GM23338 (cell line): Measurements from ENCODE around the gene CACNA2D2.

Source experiments
- CREB1 ChIP-seq: fragments of 250-450 bp; sonication (Bioruptor Pico); IDR thresholded peaks from 2 replicates; pipeline ENCODE4 v1.5.0; 2020; ENCODE audit warnings: low read depth, mild to moderate bottlenecking, moderate library complexity
- CTCF ChIP-seq, 2 experiments: fragments of 200-600 bp in 1 of 2; sonication (generic) in 1 of 2; conservative IDR thresholded peaks; 2 replicates each; pipeline versions ENCODE4 v1.5.1 to v1.6.1; 2016 to 2017; ENCODE audit warnings: antibody characterized with exemption in 2 of 2, low read depth in 2 of 2, mild to moderate bottlenecking in 2 of 2, moderate library complexity in 1 of 2
- ETS1 ChIP-seq: IDR thresholded peaks from 2 replicates; pipeline ENCODE4 v1.6.1; 2016; ENCODE audit warnings: antibody characterized with exemption
- EZH2 ChIP-seq: fragments of 200-600 bp; sonication (generic); IDR thresholded peaks from one replicate; pipeline ENCODE4 v1.8.0; 2017; ENCODE audit warnings: antibody characterized with exemption, mild to moderate bottlenecking, low read depth; ENCODE audit not compliant: unreplicated experiment
- EZH2phosphoT487 ChIP-seq: fragments of 200-600 bp; sonication (generic); IDR thresholded peaks from one replicate; pipeline ENCODE4 v1.8.1; 2018; ENCODE audit warnings: antibody characterized with exemption; ENCODE audit not compliant: unreplicated experiment
- JUNB ChIP-seq: IDR thresholded peaks from one replicate; pipeline ENCODE4 v1.6.1; 2016; ENCODE audit warnings: antibody characterized with exemption; ENCODE audit not compliant: unreplicated experiment
- NANOG ChIP-seq: IDR thresholded peaks from 2 replicates; pipeline ENCODE4 v1.6.1; 2016; ENCODE audit warnings: antibody characterized with exemption, borderline replicate concordance
- POLR2AphosphoS5 ChIP-seq: IDR thresholded peaks from 2 replicates; pipeline ENCODE4 v1.6.1; 2016; ENCODE audit warnings: antibody characterized with exemption, low read depth
- REST ChIP-seq: IDR thresholded peaks from one replicate; pipeline ENCODE4 v1.6.1; 2018; ENCODE audit warnings: antibody characterized with exemption; ENCODE audit not compliant: unreplicated experiment
- STAT1 ChIP-seq: IDR thresholded peaks from one replicate; pipeline ENCODE4 v1.6.1; 2016; ENCODE audit warnings: antibody characterized with exemption; ENCODE audit not compliant: unreplicated experiment
- ZNF331 ChIP-seq: fragments of 250-450 bp; sonication (Bioruptor Pico); IDR thresholded peaks from 2 replicates; pipeline ENCODE4 v1.5.0; 2020; ENCODE audit warnings: low read depth, mild to moderate bottlenecking, moderate library complexity

GRCh38 chr3:50381383-50381782, 122.1 kb downstream of the CACNA2D2 start:
- no peak for TF ChIP-seq POLR2AphosphoS5
- no peak for TF ChIP-seq CTCF (conservative IDR thresholded peaks at IDR 0.05; ENCODE audit: low read depth in 2 of 2)
- no peak for TF ChIP-seq ZNF331
- no peak for TF ChIP-seq EZH2phosphoT487
- no peak for TF ChIP-seq REST
- no peak for TF ChIP-seq EZH2
- TF ChIP-seq CREB1, result no peak
- no peak for TF ChIP-seq JUNB
- no peak for TF ChIP-seq STAT1
- TF ChIP-seq NANOG, result no peak
- TF ChIP-seq ETS1, result no peak
